ENCODE measurements around the gene CACNA1A.

The CACNA1A gene

GRCh38 chr19:13267889-13268288 is 238.4 kb downstream of the CACNA1A start:
- DNase-seq (ENCODE audit: low read depth in 1 of 2, low spot score in 1 of 2): no peak
- H3K4me3 ChIP-seq (replicated peaks; ENCODE audit: insufficient read depth, low read length): no peak overlapping the region
- no peaks in the 10 kb centered on the region for H3K27me3 ChIP-seq (ENCODE audit: insufficient read depth, poor library complexity, severe bottlenecking)
- no peak for TF ChIP-seq SPI1 (IDR thresholded peaks at IDR 0.05; ENCODE audit: borderline replicate concordance, low read depth)
- TF ChIP-seq GABPA (IDR thresholded peaks at IDR 0.05; ENCODE audit: low read depth): no peak
- no peak for TF ChIP-seq REST (IDR thresholded peaks at IDR 0.05; ENCODE audit: insufficient replicate concordance, low read depth)
- TF ChIP-seq, protein P1, sequence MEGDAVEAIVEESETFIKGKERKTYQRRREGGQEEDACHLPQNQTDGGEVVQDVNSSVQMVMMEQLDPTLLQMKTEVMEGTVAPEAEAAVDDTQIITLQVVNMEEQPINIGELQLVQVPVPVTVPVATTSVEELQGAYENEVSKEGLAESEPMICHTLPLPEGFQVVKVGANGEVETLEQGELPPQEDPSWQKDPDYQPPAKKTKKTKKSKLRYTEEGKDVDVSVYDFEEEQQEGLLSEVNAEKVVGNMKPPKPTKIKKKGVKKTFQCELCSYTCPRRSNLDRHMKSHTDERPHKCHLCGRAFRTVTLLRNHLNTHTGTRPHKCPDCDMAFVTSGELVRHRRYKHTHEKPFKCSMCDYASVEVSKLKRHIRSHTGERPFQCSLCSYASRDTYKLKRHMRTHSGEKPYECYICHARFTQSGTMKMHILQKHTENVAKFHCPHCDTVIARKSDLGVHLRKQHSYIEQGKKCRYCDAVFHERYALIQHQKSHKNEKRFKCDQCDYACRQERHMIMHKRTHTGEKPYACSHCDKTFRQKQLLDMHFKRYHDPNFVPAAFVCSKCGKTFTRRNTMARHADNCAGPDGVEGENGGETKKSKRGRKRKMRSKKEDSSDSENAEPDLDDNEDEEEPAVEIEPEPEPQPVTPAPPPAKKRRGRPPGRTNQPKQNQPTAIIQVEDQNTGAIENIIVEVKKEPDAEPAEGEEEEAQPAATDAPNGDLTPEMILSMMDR (IDR thresholded peaks at IDR 0.05; ENCODE audit: insufficient read depth, low read length): no peak
- no peak overlapping the region for H3K27ac ChIP-seq (replicated peaks)

- Histone ChIP-seq H3K27ac (replicated peaks) (no peak overlapping the region), H3K27me3 (ENCODE audit: insufficient read depth, poor library complexity, severe bottlenecking) (no peaks in the 10 kb centered on the region), H3K4me3 (replicated peaks; ENCODE audit: insufficient read depth, low read length) (no peak overlapping the region)
- TF ChIP-seq POLR2AphosphoS5 (IDR thresholded peaks at IDR 0.05; ENCODE audit: low read depth) (no peak), GABPA (IDR thresholded peaks at IDR 0.05; ENCODE audit: low read depth) (no peak), REST (IDR thresholded peaks at IDR 0.05; ENCODE audit: insufficient replicate concordance, low read depth) (no peak), SPI1 (IDR thresholded peaks at IDR 0.05; ENCODE audit: borderline replicate concordance, low read depth) (no peak)
- TF ChIP-seq, protein P1 (IDR thresholded peaks at IDR 0.05; ENCODE audit: insufficient read depth, low read length): no peak
- no peak for DNase-seq (ENCODE audit: low read depth in 1 of 2, low spot score in 1 of 2)
Measured at GRCh38 chr19:13267131-13267530, 239.1 kb downstream of the CACNA1A start.

DNA sequence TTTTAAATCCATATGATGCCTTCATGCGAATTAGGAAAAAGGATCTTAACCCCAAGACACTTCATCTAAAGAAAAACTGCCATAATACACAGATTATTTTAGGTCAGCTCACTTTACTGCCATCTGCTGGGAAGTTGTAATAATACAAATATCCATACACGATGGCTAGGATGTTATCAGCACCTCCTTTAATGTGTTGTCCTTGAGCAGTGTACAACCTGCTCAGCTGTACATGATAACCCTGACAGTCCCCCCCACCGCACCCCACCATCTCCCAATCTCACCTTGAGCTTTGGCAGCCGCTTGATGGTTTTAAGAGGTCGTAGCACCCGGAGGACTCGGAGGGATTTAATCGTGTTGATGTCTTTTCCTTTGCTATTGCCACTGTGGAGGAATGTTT is 243.8 kb downstream of the CACNA1A start:
- peak in 1 of 2 experiments; percentile 14 for DNase-seq (ENCODE audit: low read depth in 1 of 2, low spot score in 1 of 2)
- H3K27me3 ChIP-seq (ENCODE audit: insufficient read depth, poor library complexity, severe bottlenecking): no peaks in the 10 kb centered on the region
- H3K27ac ChIP-seq (replicated peaks): no peak overlapping the region
- TF ChIP-seq REST (IDR thresholded peaks at IDR 0.05; ENCODE audit: insufficient replicate concordance, low read depth): no peak
- TF ChIP-seq, protein P1 (IDR thresholded peaks at IDR 0.05; ENCODE audit: insufficient read depth, low read length): peak; percentile 28
- H3K4me3 ChIP-seq (replicated peaks; ENCODE audit: insufficient read depth, low read length): no peak overlapping the region
